Muscle layer of duodenum (tissue), 2 donors: ENCODE results near the gene SOX4.
"Not testable (repeated sequence)": the region's sequence is repeated elsewhere in the genome, so short reads cannot be mapped to it uniquely, and the experiment has no call there.

Experiments used
- H3K27ac ChIP-seq: one replicate; pipeline ENCODE4 v1.7.0; 2013; ENCODE audit warnings: mild to moderate bottlenecking, low read length
- H3K27me3 ChIP-seq: one replicate; pipeline ENCODE4 v1.7.0; 2013; ENCODE audit warnings: low read depth, mild to moderate bottlenecking, control low read depth, low read length
- H3K36me3 ChIP-seq, 2 donors: one replicate each; pipeline ENCODE4 v1.7.0; 2013; ENCODE audit warnings: low read length in 2 of 2, control low read depth in 1 of 2, mild to moderate bottlenecking in 1 of 2; ENCODE audit not compliant: insufficient read depth in 2 of 2, control insufficient read depth in 1 of 2
- H3K4me1 ChIP-seq, 2 donors: one replicate each; pipeline ENCODE4 v1.7.0; 2013; ENCODE audit warnings: low read length in 2 of 2, mild to moderate bottlenecking in 2 of 2, control low read depth in 1 of 2, moderate library complexity in 1 of 2; ENCODE audit not compliant: insufficient read depth in 2 of 2, control insufficient read depth in 1 of 2
- H3K4me3 ChIP-seq, 2 donors: one replicate each; pipeline ENCODE4 v1.7.0; 2013; ENCODE audit warnings: low read length in 2 of 2, low read depth in 1 of 2, mild to moderate bottlenecking in 1 of 2
- H3K9me3 ChIP-seq, 2 donors: one replicate each; pipeline ENCODE4 v1.7.0; 2013; ENCODE audit warnings: low read length in 2 of 2, control low read depth in 1 of 2, mild to moderate bottlenecking in 1 of 2; ENCODE audit not compliant: control insufficient read depth in 1 of 2
- donor health status: healthy.

Gene SOX4

GRCh38 chr6:21593412-21593926 is at the start of gene SOX4:
SOX4 (plus strand) TSS chr6:21593751; CDS start chr6:21594535, 784 bp downstream.
- no peaks in the 10 kb centered on the region for H3K36me3 ChIP-seq
- peak within 1 kb of the TSS; percentile 89 for H3K27ac ChIP-seq
- H3K4me3 ChIP-seq = peak within 1 kb of the TSS; percentile 77 to 80
- H3K27me3 ChIP-seq = no peaks in the 10 kb centered on the region
- peaks cover 8 to 10% of the 10 kb centered on the region in 2 donors for H3K4me1 ChIP-seq
- H3K9me3 ChIP-seq = no peaks in the 10 kb centered on the region

GRCh38 chr6:21552286-21552685 is 41.3 kb upstream of the SOX4 start:
- not testable (repeated sequence) for H3K27me3 ChIP-seq, H3K4me1 ChIP-seq, H3K36me3 ChIP-seq, H3K9me3 ChIP-seq, H3K4me3 ChIP-seq, H3K27ac ChIP-seq

DNA sequence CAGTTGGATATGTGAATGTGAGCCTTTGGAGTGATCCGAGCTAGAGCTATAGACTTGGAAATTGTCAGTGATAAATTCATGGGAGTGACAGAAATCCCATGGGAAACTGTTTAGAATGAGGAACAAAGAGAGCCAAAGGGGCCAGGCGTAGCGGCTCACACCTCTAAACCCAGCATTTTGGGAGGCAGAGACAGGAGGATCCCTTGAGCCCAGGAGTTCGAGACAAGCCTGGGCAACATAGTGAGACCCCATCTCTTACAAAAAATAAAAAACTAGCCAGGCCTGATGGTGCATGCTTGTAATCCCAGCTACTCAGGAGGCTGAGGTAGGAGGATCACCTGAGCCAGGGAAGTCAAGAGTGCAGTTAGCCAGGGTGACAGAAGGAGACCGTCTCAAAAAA is 39.3 kb upstream of the SOX4 start:
- peaks cover 0 to 2% of the 10 kb centered on the region in 2 donors for H3K9me3 ChIP-seq
- H3K36me3 ChIP-seq = no peaks in the 10 kb centered on the region
- H3K27me3 ChIP-seq = no peaks in the 10 kb centered on the region
- H3K4me1 ChIP-seq = no peaks in the 10 kb centered on the region
- H3K27ac ChIP-seq = no peak overlapping the region
- no peak overlapping the region for H3K4me3 ChIP-seq

DNA sequence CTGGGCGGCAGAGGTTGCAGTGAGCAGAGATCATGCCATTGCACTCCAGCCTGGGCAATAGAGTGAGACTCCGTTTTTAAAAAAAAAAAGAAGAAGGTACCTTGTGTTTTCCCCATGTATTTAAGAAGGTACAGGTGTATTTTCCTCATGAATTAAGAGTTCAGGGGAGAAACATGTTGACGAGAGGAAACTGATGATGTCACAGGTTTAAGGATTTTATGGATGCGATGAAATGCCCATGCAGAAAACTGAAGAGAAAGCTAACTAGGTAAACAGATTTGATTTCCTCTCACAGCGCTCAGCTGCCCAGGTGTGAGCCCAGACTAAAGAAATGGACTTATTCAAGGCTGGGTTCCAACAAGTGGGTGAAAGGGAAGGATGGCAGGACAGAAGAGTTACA is 38.4 kb upstream of the SOX4 start:
- no peaks in the 10 kb centered on the region for H3K4me1 ChIP-seq
- no peaks in the 10 kb centered on the region for H3K9me3 ChIP-seq
- no peak overlapping the region for H3K4me3 ChIP-seq
- H3K27me3 ChIP-seq = no peaks in the 10 kb centered on the region
- no peaks in the 10 kb centered on the region for H3K36me3 ChIP-seq
- H3K27ac ChIP-seq = no peak overlapping the region

- Histone ChIP-seq H3K4me1 (no peaks in the 10 kb centered on the region), H3K36me3 (no peaks in the 10 kb centered on the region), H3K27ac (no peak overlapping the region), H3K27me3 (no peaks in the 10 kb centered on the region), H3K9me3 (no peaks in the 10 kb centered on the region), H3K4me3 (no peak overlapping the region)
Observed at GRCh38 chr6:21556511-21556910, 37.0 kb upstream of the SOX4 start.

GRCh38 chr6:21556968-21557721 is 36.4 kb upstream of the SOX4 start:
- no peaks in the 10 kb centered on the region for H3K36me3 ChIP-seq
- no peaks in the 10 kb centered on the region for H3K4me1 ChIP-seq
- no peak overlapping the region for H3K4me3 ChIP-seq
- no peaks in the 10 kb centered on the region for H3K27me3 ChIP-seq
- H3K27ac ChIP-seq = no peak overlapping the region
- no peaks in the 10 kb centered on the region for H3K9me3 ChIP-seq

GRCh38 chr6:21559238-21559637 is 34.3 kb upstream of the SOX4 start:
- H3K4me1 ChIP-seq = no peaks in the 10 kb centered on the region
- no peaks in the 10 kb centered on the region for H3K36me3 ChIP-seq
- no peaks in the 10 kb centered on the region for H3K9me3 ChIP-seq
- no peak overlapping the region for H3K4me3 ChIP-seq
- no peak overlapping the region for H3K27ac ChIP-seq
- no peaks in the 10 kb centered on the region for H3K27me3 ChIP-seq

- H3K36me3 ChIP-seq = no peaks in the 10 kb centered on the region
- H3K9me3 ChIP-seq = no peaks in the 10 kb centered on the region
- no peaks in the 10 kb centered on the region for H3K4me1 ChIP-seq
- H3K27me3 ChIP-seq = no peaks in the 10 kb centered on the region
- no peak overlapping the region for H3K4me3 ChIP-seq
- H3K27ac ChIP-seq = no peak overlapping the region
Observed at GRCh38 chr6:21560249-21560648, 33.3 kb upstream of the SOX4 start.

GRCh38 chr6:21565431-21565830 is 28.1 kb upstream of the SOX4 start:
- H3K36me3 ChIP-seq = no peaks in the 10 kb centered on the region
- no peak overlapping the region for H3K27ac ChIP-seq
- no peaks in the 10 kb centered on the region for H3K27me3 ChIP-seq
- no peak overlapping the region for H3K4me3 ChIP-seq
- H3K9me3 ChIP-seq = no peaks in the 10 kb centered on the region
- no peaks in the 10 kb centered on the region for H3K4me1 ChIP-seq

DNA sequence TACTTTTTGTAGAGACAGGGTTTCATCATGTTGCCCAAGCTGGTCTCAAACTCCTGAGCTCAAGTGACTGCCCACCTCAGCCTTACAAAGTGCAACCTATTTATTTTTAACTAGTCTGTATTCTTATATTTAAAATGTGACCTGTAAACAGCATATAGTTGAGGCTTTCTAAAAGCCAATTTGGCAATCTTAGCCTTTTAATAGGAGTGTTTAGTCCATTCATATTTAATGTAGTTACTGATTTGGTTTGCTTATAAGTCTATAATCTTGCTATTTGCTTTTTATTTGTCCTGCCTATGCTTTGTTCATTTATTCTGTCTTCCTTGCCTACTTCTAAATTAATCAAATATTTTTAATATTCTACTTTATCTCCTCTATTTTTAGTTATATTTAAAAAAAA is 15.0 kb upstream of the SOX4 start:
- H3K27ac ChIP-seq = no peak overlapping the region
- no peaks in the 10 kb centered on the region for H3K36me3 ChIP-seq
- H3K4me1 ChIP-seq = no peaks in the 10 kb centered on the region
- peaks cover 3 to 7% of the 10 kb centered on the region in 2 donors for H3K9me3 ChIP-seq
- no peak overlapping the region for H3K4me3 ChIP-seq
- no peaks in the 10 kb centered on the region for H3K27me3 ChIP-seq

GRCh38 chr6:21582651-21583050 is 10.9 kb upstream of the SOX4 start:
- no peak overlapping the region for H3K27ac ChIP-seq
- H3K36me3 ChIP-seq = no peaks in the 10 kb centered on the region
- peaks cover 3 to 7% of the 10 kb centered on the region in 2 donors for H3K9me3 ChIP-seq
- no peaks in the 10 kb centered on the region for H3K27me3 ChIP-seq
- H3K4me3 ChIP-seq = no peak overlapping the region
- peaks cover 0 to 6% of the 10 kb centered on the region in 2 donors for H3K4me1 ChIP-seq

DNA sequence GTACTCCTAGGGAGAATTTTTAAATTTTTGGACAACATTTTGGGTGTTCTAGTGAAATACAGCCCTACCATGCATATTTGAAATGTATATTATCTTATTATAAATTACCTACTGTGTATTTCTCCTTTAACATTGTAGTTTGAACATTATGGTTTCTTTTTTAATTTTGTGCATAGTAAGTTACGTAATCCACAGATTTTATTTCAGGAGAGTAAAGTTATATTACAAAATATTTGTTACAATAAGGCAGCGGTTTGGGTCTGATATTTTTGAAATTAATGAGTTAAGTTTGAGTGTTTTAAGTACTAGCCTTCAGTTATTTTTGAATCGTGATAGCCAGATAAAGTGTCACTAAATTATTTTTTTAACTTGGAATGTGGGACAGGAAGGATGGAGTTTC is 7.3 kb upstream of the SOX4 start:
- Histone ChIP-seq H3K27me3 (no peaks in the 10 kb centered on the region), H3K36me3 (no peaks in the 10 kb centered on the region), H3K9me3 (peaks cover 3 to 7% of the 10 kb centered on the region in 2 donors), H3K4me3 (no peak overlapping the region), H3K27ac (no peak overlapping the region), H3K4me1 (peaks cover 0 to 12% of the 10 kb centered on the region in 2 donors)
